ENCODE measurements around the gene TTC34. TPM values are rescaled to one million over a fixed set of nuclear protein-coding genes. Genes with fewer than 3 reads are reported as not detected.

TTC34 gene
- total and polyA plus RNA-seq, 10 of the 15 experiments (the other 5 are each of a cell fraction or from before 2014, with no cell fraction given) = 0.03 to 0.49 (median 0.05) TPM; not detected in 2

DNA sequence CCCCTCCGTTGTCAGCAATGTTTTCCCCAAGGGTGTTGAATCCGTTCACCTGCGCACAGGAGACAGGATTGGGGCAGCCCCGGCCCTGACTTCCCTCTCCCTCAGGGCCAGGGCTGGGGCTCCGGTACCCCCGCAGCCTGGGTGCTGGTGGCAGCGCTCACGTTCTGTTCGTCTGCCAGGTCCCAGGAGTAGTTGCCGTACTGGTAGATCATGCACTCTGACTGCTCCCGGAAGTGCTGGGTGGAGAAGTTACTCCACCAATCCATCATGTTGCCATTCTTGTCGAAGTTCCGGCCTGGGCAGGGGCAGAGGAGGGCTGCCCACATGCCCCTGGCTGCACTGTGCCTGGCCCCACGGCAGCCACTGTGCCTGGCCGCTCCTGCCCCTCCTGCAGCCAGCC lies 208.8 kb downstream of the TTC34 start:
- H3K4me2 ChIP-seq (ENCODE audit: control insufficient read depth, insufficient read depth) = no peak overlapping the region

More for the DNA sequence above, 208.8 kb downstream of the TTC34 start:
- intact Hi-C loops (cut with micrococcal nuclease; ENCODE audit: unreplicated experiment) = no loop called here
- Histone ChIP-seq H3K9me3 (replicated peaks; ENCODE audit: control insufficient read depth, insufficient read depth, low read length) (no peaks in the 10 kb centered on the region), H3K27ac (ENCODE audit: control insufficient read depth, insufficient read depth) (no peak overlapping the region), H3K27me3 (replicated peaks in 1 of 2; ENCODE audit: control insufficient read depth in 2 of 2, insufficient read depth in 2 of 2, low read length in 1 of 2) (no peaks in the 10 kb centered on the region), H3K4me1 (ENCODE audit: control insufficient read depth, insufficient read depth, low read length) (no peaks in the 10 kb centered on the region), H3K4me3 (no peak overlapping the region), H2AFZ (ENCODE audit: control insufficient read depth, low read depth, low read length) (no peak overlapping the region), H4K20me1 (ENCODE audit: control insufficient read depth, insufficient read depth) (no peaks in the 10 kb centered on the region), H3K36me3 (ENCODE audit: control insufficient read depth in 2 of 2, insufficient read depth in 2 of 2, low read length in 1 of 2) (no peaks in the 10 kb centered on the region), H3K9ac (ENCODE audit: control insufficient read depth, insufficient read depth, low read length) (no peak overlapping the region), H3K79me2 (ENCODE audit: control insufficient read depth, insufficient read depth, low read length) (no peaks in the 10 kb centered on the region)
- 62% methylated on average over 15 of the region's 15 CpGs for WGBS (ENCODE audit: insufficient coverage, insufficient replicate concordance, low lambda C conversion rate, missing lambda C conversion rate)
- no TSS peak for BruUV-seq (replicated peaks)
- TF ChIP-seq POLR2A (IDR thresholded peaks at IDR 0.05; ENCODE audit: low read depth, low read length) (no peak), SMAD1 (IDR thresholded peaks at IDR 0.05; ENCODE audit: low read depth, partially characterized antibody) (no peak), EGR1 (IDR thresholded peaks at IDR 0.05; ENCODE audit: borderline replicate concordance in 1 of 2, low read depth in 2 of 2, low read length in 2 of 2) (no peak), NR2C1 (IDR thresholded peaks at IDR 0.05) (no peak), CUX1 (IDR thresholded peaks at IDR 0.05; ENCODE audit: insufficient replicate concordance, low read depth, low read length) (no peak), EZH2 (IDR thresholded peaks at IDR 0.05; ENCODE audit: borderline replicate concordance, control insufficient read depth, low read depth, low read length) (no peak), SREBF1 (IDR thresholded peaks at IDR 0.05; ENCODE audit: low read length) (no peak), YBX1 (IDR thresholded peaks at IDR 0.05) (no peak), RCOR1 (conservative IDR thresholded peaks at IDR 0.05; ENCODE audit: low read depth, low read length) (no peak), NR2F1 (conservative IDR thresholded peaks at IDR 0.05) (no peak), CBX3 (IDR thresholded peaks at IDR 0.05; ENCODE audit: borderline replicate concordance, low read depth) (no peak)
- TF ChIP-seq, protein P1, sequence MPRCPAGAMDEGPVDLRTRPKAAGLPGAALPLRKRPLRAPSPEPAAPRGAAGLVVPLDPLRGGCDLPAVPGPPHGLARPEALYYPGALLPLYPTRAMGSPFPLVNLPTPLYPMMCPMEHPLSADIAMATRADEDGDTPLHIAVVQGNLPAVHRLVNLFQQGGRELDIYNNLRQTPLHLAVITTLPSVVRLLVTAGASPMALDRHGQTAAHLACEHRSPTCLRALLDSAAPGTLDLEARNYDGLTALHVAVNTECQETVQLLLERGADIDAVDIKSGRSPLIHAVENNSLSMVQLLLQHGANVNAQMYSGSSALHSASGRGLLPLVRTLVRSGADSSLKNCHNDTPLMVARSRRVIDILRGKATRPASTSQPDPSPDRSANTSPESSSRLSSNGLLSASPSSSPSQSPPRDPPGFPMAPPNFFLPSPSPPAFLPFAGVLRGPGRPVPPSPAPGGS (IDR thresholded peaks at IDR 0.05; ENCODE audit: borderline replicate concordance, insufficient read depth, low read depth, low read length, poor library complexity, severe bottlenecking) = no peak
- RAD21 ChIA-PET (ENCODE audit: unreplicated experiment) = no interaction called here
- DNase-seq (ENCODE audit: low read depth, low spot score) (no peak), ATAC-seq (no peak), FAIRE-seq (no peak)
- CTCF ChIA-PET = no interaction called here
- in situ Hi-C loops (cut with MboI) = no loop called here
- SMC1A ChIA-PET (ENCODE audit: uncharacterized antibody, unreplicated experiment) = no interaction called here
- POLR2A ChIA-PET = no interaction called here

All from GM12878 (cell line).